Tibial nerve (tissue), 3 donors: ENCODE measurements around the gene SLIT3.

Experiments used
- POLR2A ChIP-seq, 2 donors: fragments of 450-650 bp; IDR thresholded peaks; one replicate each; pipeline ENCODE4 v1.6.1; 2017; ENCODE audit warnings: antibody characterized with exemption in 2 of 2, mild to moderate bottlenecking in 2 of 2, moderate library complexity in 2 of 2
- TF ChIP-seq, protein P1 (sequence below), 5 experiments: fragments of 200-600 bp in 3 of 5; fragments of 450-650 bp in 2 of 5; sonication (generic) in 3 of 5; IDR thresholded peaks; one replicate each; pipeline ENCODE4 v1.5.1; 2016 to 2019; ENCODE audit warnings: antibody characterized with exemption in 5 of 5, mild to moderate bottlenecking in 3 of 5, moderate library complexity in 2 of 5

DNA sequence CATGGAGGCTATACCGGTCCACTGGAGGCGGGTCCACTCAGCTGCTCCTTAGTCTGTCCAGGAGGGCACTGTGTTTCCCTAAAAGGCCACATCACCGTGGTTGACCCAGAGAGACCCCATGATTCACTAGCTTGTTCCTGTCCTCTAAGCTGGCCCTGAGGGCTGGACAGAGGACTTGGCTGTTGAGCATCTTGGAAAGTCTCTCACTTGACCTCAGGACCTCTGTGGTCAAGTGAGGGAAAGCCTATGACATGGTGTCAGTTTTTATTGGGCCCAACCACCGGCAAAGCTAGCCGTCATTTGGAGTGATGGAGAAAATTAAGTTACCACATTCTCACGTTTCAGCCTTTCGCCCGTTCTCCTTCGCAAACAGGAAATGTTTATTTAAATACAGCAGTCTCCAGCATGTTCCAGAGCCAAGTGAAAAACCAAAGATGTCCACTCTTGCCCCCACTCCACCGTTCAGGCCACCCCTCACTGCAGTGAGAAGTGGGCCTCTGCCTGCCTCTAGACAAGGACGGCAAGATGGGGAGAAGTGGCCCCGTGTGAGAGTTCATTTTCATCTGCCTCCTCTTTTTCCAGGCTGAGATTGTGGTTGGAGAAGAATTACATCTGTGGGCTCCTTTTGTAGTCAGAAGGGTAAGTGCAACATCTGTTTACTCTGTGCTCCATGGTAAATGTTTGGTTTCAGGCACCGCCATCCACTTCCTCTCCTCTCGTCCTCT is 4.4 kb downstream of the SLIT3 start:
- TF ChIP-seq, protein P1, sequence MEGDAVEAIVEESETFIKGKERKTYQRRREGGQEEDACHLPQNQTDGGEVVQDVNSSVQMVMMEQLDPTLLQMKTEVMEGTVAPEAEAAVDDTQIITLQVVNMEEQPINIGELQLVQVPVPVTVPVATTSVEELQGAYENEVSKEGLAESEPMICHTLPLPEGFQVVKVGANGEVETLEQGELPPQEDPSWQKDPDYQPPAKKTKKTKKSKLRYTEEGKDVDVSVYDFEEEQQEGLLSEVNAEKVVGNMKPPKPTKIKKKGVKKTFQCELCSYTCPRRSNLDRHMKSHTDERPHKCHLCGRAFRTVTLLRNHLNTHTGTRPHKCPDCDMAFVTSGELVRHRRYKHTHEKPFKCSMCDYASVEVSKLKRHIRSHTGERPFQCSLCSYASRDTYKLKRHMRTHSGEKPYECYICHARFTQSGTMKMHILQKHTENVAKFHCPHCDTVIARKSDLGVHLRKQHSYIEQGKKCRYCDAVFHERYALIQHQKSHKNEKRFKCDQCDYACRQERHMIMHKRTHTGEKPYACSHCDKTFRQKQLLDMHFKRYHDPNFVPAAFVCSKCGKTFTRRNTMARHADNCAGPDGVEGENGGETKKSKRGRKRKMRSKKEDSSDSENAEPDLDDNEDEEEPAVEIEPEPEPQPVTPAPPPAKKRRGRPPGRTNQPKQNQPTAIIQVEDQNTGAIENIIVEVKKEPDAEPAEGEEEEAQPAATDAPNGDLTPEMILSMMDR (IDR thresholded peaks at IDR 0.05), result no peak
- TF ChIP-seq POLR2A (IDR thresholded peaks at IDR 0.05), result no peak
